ENCODE measurements around the gene CBFA2T3. TPM values are rescaled to one million over a fixed set of nuclear protein-coding genes. Genes with fewer than 3 reads are reported as not detected.

Gene CBFA2T3
- total RNA-seq, 1 experiment from 2014 or later = 2.9 TPM

- Mint-ChIP-seq H3K4me1 (peaks cover 0 to 11% of the 10 kb centered on the region in 2 experiments; a peak in 1 of 4 replicates), H3K4me3 (no peak overlapping the region), H3K36me3 (ENCODE audit: insufficient read depth in 1 of 3, low read depth in 3 of 3) (no peaks in the 10 kb centered on the region), H3K9me3 (no peaks in the 10 kb centered on the region), H3K27ac (no peak overlapping the region), H3K27me3 (ENCODE audit: low read depth) (peaks cover 4% of the 10 kb centered on the region)
- Histone ChIP-seq H3K27ac (ENCODE audit: insufficient read length, low read depth, low read length) (no peak overlapping the region), H3K4me1 (ENCODE audit: insufficient read depth, low read length) (no peaks in the 10 kb centered on the region), H3T11ph (ENCODE audit: low read length) (no peak overlapping the region), H4K5ac (ENCODE audit: insufficient read length, low read depth, low read length) (no peak overlapping the region), H3K23ac (ENCODE audit: insufficient read length, low read depth, low read length) (no peak overlapping the region), H3K23me2 (ENCODE audit: insufficient read length, low read depth, low read length, poor library complexity, severe bottlenecking) (no peaks in the 10 kb centered on the region), H2BK120ac (ENCODE audit: low read depth, low read length, poor library complexity, severe bottlenecking) (no peak overlapping the region), H2BK12ac (ENCODE audit: insufficient read length, low read depth, low read length) (no peak overlapping the region), H3K9me3 (ENCODE audit: control insufficient read depth, low read depth, low read length) (no peaks in the 10 kb centered on the region), H3K79me2 (ENCODE audit: insufficient read depth, low read length) (no peaks in the 10 kb centered on the region), H3K18ac (ENCODE audit: insufficient read length, low read depth, low read length) (no peak overlapping the region), H4K20me1 (ENCODE audit: control insufficient read depth, insufficient read depth, insufficient read length) (no peaks in the 10 kb centered on the region), H3K9ac (ENCODE audit: extremely low read depth, insufficient read length, low read length) (no peak overlapping the region), H3K4me2 (ENCODE audit: insufficient read depth, insufficient read length, low read length) (no peak overlapping the region), H4K8ac (replicated peaks; ENCODE audit: insufficient read length, low read depth, low read length) (no peak overlapping the region), H3K14ac (ENCODE audit: insufficient read depth, low read length) (no peak overlapping the region), H3K27me3 (ENCODE audit: insufficient read depth, low read length) (no peaks in the 10 kb centered on the region), H2BK20ac (ENCODE audit: low read depth, low read length, poor library complexity, severe bottlenecking) (no peak overlapping the region), H3K79me1 (ENCODE audit: insufficient read depth, low read depth, low read length, poor library complexity, severe bottlenecking) (no peaks in the 10 kb centered on the region), H2AFZ (ENCODE audit: low read length) (no peak overlapping the region), H3K4ac (ENCODE audit: low read depth, low read length) (no peak overlapping the region), H4K91ac (ENCODE audit: insufficient read length, low read depth, low read length) (no peak overlapping the region), H2AK5ac (ENCODE audit: insufficient read length, low read length) (no peak overlapping the region), H2BK5ac (ENCODE audit: insufficient read length, low read length) (no peak overlapping the region), H2BK15ac (ENCODE audit: low read depth, low read length) (no peak overlapping the region), H3K56ac (ENCODE audit: insufficient read length, low read depth, low read length) (no peak overlapping the region)
- TF ChIP-seq, protein P1, sequence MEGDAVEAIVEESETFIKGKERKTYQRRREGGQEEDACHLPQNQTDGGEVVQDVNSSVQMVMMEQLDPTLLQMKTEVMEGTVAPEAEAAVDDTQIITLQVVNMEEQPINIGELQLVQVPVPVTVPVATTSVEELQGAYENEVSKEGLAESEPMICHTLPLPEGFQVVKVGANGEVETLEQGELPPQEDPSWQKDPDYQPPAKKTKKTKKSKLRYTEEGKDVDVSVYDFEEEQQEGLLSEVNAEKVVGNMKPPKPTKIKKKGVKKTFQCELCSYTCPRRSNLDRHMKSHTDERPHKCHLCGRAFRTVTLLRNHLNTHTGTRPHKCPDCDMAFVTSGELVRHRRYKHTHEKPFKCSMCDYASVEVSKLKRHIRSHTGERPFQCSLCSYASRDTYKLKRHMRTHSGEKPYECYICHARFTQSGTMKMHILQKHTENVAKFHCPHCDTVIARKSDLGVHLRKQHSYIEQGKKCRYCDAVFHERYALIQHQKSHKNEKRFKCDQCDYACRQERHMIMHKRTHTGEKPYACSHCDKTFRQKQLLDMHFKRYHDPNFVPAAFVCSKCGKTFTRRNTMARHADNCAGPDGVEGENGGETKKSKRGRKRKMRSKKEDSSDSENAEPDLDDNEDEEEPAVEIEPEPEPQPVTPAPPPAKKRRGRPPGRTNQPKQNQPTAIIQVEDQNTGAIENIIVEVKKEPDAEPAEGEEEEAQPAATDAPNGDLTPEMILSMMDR (conservative IDR thresholded peaks at IDR 0.05) = no peak
- DNase-seq = no peak
- no CpG with 5 or more reads among the region's 49 CpGs for WGBS (ENCODE audit: extremely low coverage, insufficient read length, low lambda C conversion rate)
These were observed 93.7 kb downstream of the CBFA2T3 start for GRCh38 chr16:88883117-88883895.

All from H9 (cell line).